NCI-H524 treated with DMSO at 0.1 percent for 48 hours (cell line): Measurements from ENCODE around the gene MAP4K5.
"Not testable (repeated sequence)": the region's sequence is repeated elsewhere in the genome, so short reads cannot be mapped to it uniquely, and the experiment has no call there.

Source experiments
- DNase-seq: peaks from one replicate; lab custom pipeline; 2025; lab: John Stamatoyannopoulos, UW

The MAP4K5 gene

GRCh38 chr14:50532502-50533240 is at the start of gene MAP4K5:
MAP4K5 (minus strand) TSS chr14:50532569; CDS start chr14:50532049, 520 bp downstream.
- DNase-seq = peak; percentile 65

GRCh38 chr14:50578433-50578832 is 46.1 kb upstream of the MAP4K5 start:
- no peak for DNase-seq

GRCh38 chr14:50577982-50578381 is 45.6 kb upstream of the MAP4K5 start:
- DNase-seq = no peak

- DNase-seq = no peak
These were observed 43.4 kb upstream of the MAP4K5 start for GRCh38 chr14:50575769-50576168.

- DNase-seq = no peak
These were observed 41.5 kb upstream of the MAP4K5 start for GRCh38 chr14:50573862-50574261.

GRCh38 chr14:50569714-50570274 is 37.4 kb upstream of the MAP4K5 start:
- DNase-seq = no peak

- no peak for DNase-seq
These were observed 30.5 kb upstream of the MAP4K5 start for GRCh38 chr14:50562841-50563240.

GRCh38 chr14:50560931-50561285 is 28.5 kb upstream of the MAP4K5 start:
- peak; percentile 32 for DNase-seq

GRCh38 chr14:50559990-50560930 is 27.9 kb upstream of the MAP4K5 start, which contains the start of gene ATL1:
ATL1 (plus strand) TSS chr14:50560145; CDS start chr14:50560266, 121 bp downstream.
- DNase-seq = peak; percentile 47

GRCh38 chr14:50552796-50553195 is 20.4 kb upstream of the MAP4K5 start:
- DNase-seq = not testable (repeated sequence)

GRCh38 chr14:50551877-50552276 is 19.5 kb upstream of the MAP4K5 start:
- DNase-seq = no peak

- DNase-seq = no peak
These were observed 17.9 kb upstream of the MAP4K5 start for GRCh38 chr14:50550294-50550693.

GRCh38 chr14:50545618-50546017 is 13.2 kb upstream of the MAP4K5 start:
- DNase-seq = no peak

GRCh38 chr14:50544911-50545310 is 12.5 kb upstream of the MAP4K5 start:
- DNase-seq = no peak

- peak; percentile 66 for DNase-seq
These were observed 10.6 kb upstream of the MAP4K5 start for GRCh38 chr14:50542941-50543418.

GRCh38 chr14:50541159-50541567 is 8.8 kb upstream of the MAP4K5 start:
- no peak for DNase-seq

GRCh38 chr14:50539051-50539450 is 6.7 kb upstream of the MAP4K5 start:
- DNase-seq = no peak

GRCh38 chr14:50538034-50538433 is 5.7 kb upstream of the MAP4K5 start:
- DNase-seq = not testable (repeated sequence)

- no peak for DNase-seq
These were observed 2.6 kb upstream of the MAP4K5 start for GRCh38 chr14:50534997-50535396.

GRCh38 chr14:50534416-50534815 is 2.0 kb upstream of the MAP4K5 start:
- DNase-seq = no peak

GRCh38 chr14:50533806-50534205 is 1.4 kb upstream of the MAP4K5 start:
- no peak for DNase-seq

GRCh38 chr14:50533241-50533705 is 904 bp upstream of the MAP4K5 start:
- no peak for DNase-seq
